Stimulated activated memory B cell treated with anti-CD40 and anti-IgM and Interleukin-4, amounts not matched to agents 10 μg/mL and 1 μg/mL and 100 μg/mL, for 72 hours (primary cell): ENCODE results near the gene TMEM252.
A peak's percentile ranks its signal among the peaks of the same experiment; 100 is the strongest.

Experiments
- ATAC-seq: fragments of 150-1000 bp; cut with Tn5 transposase; 2 replicates; pipeline ENCODE4 v1.10.0; 2021
- H3K27ac Mint-ChIP-seq: one replicate; pipeline ENCODE4 v1.8.0; 2022; ENCODE audit warnings: mild to moderate bottlenecking, mixed read lengths
- H3K27me3 Mint-ChIP-seq: one replicate; pipeline ENCODE4 v1.8.0; 2022; ENCODE audit warnings: mixed read lengths
- H3K36me3 Mint-ChIP-seq: one replicate; pipeline ENCODE4 v1.8.0; 2022; ENCODE audit warnings: mixed read lengths
- H3K4me1 Mint-ChIP-seq: one replicate; pipeline ENCODE4 v1.8.0; 2022; ENCODE audit warnings: mixed read lengths
- H3K4me3 Mint-ChIP-seq: one replicate; pipeline ENCODE4 v1.8.0; 2022; ENCODE audit warnings: mild to moderate bottlenecking, moderate library complexity, mixed read lengths
- H3K9me3 Mint-ChIP-seq: one replicate; pipeline ENCODE4 v1.8.0; 2022; ENCODE audit warnings: mixed read lengths

TMEM252 gene, protein sequence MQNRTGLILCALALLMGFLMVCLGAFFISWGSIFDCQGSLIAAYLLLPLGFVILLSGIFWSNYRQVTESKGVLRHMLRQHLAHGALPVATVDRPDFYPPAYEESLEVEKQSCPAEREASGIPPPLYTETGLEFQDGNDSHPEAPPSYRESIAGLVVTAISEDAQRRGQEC

DNA sequence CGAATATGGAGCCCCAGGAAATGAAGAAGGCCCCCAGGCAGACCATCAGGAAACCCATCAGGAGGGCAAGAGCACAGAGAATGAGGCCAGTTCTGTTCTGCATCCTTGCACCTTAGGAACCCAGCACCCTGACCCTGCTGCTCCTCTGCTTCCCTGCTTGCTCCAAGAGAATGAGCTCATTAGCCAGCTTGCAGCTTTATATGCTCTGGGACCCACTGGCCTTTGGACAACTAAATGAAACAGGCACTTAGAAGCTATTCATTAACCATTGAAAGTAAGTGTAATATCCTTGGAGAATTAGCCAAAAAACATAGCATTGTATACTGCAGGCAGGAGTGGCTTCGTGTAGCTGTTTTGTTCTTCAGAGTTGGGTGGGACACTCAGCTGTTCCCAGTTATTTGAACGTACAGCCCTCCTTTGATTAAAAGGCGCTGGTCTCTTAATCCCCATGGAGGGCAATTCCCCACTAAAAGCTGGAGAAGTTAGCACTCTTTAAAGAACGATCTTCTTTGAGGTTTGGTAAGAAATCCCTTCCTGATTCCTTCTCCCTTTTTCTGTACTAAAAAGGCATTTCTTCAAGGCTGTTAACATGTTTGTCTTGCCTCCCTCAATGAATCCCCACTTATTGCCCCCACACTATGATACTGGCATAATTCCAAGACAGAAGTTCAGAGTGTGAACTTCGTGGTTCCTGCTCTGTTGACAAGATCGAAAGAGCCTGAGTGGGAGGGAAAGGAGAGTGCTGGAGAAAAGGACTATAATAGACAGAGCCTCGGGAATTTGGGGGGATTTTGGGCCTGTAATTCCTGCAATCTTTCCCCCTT, at the start of gene TMEM252:
TMEM252 (minus strand) TSS at position 172 of the 824 bp plus-strand sequence; CDS start at position 103, 69 bp downstream.
- ATAC-seq, result no peak
- H3K27me3 Mint-ChIP-seq, result no peaks in the 10 kb centered on the region
- H3K36me3 Mint-ChIP-seq, result no peaks in the 10 kb centered on the region
- H3K4me3 Mint-ChIP-seq, result no peak within 1 kb of the TSS
- peaks cover 2% of the 10 kb centered on the region for H3K9me3 Mint-ChIP-seq
- peak within 1 kb of the TSS; percentile 32 for H3K27ac Mint-ChIP-seq
- peaks cover 23% of the 10 kb centered on the region for H3K4me1 Mint-ChIP-seq

DNA sequence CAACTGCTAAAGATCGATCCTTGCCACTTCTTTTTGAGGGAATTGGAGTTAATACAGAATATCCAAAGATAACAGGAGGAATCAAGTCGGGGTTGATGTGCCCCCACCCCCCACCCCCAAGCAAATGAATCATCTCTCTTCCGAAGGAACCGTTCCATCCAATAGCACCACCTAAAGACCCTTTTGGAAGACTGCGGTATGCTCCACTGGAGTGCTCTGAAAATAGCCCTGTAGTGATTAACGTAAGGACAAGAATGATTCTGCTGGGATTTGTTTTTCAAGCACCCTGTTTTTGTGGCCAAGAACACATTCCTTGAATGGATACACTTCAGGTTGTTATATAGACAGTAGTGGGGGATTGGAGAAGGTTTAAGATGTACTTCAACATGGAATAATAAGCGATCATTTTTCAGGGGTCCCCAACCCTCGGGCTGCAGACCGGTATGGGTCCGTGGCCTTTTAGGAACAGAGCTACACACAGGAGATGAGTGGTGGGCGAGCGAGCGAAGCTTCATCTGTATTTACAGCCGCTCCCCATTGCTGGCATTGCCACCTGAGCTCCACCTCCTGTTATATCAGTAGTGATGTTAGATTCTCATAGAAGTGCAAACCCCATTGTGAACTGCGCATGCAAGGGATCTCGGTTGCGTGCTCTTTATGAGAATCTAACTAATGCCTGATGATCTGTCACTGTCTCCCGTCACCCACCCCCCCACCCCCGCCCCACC, 44.5 kb upstream of the TMEM252 start:
- H3K9me3 Mint-ChIP-seq, result peaks cover 11% of the 10 kb centered on the region
- no peak overlapping the region for H3K4me3 Mint-ChIP-seq
- no peaks in the 10 kb centered on the region for H3K27me3 Mint-ChIP-seq
- ATAC-seq, result no peak
- H3K27ac Mint-ChIP-seq, result no peak overlapping the region
- peaks cover 24% of the 10 kb centered on the region for H3K4me1 Mint-ChIP-seq
- H3K36me3 Mint-ChIP-seq, result no peaks in the 10 kb centered on the region

DNA sequence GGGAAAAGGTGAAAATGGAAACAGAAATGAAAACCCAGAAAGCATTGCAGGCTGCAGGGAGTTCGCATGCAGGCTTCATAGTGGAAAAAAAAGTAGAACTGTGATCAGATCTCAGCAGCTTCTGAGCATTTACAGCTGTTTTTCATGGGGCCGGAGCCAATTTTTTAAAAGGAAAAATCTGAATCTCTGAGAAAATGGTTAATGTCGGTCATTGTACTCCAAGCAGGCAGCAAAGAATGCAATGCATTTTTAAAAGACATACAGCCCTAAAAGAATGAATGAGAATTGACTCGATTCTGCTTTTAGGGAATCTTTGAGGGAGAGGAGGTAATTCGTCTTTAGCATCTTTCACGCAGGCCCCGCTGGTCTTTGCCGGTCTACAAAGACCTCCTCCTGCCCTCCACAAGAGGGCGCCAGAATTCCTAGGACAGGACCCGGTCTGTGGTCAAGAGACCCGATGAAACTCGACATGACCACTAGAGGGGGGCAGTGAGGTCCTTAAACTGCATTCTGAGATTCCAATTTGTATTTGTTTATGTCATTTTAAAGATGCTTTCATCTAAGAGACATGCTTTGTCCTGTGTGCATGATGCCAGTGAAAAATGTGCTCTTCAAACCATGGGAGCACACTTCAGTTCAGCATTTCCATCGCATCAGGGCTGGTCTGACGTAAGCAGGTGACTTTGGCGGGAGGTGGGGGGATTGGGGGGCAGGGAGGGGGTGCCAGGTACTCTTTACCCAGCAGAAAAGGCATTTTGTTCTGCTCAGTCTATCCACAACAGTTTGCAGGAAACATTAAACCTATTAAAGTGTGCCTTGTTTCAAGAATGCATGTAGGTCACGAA, 43.7 kb upstream of the TMEM252 start:
- H3K27me3 Mint-ChIP-seq, result no peaks in the 10 kb centered on the region
- H3K4me3 Mint-ChIP-seq, result peak overlapping the region; percentile 10
- ATAC-seq, result peak; percentile 99
- H3K27ac Mint-ChIP-seq, result peak overlapping the region; percentile 29
- no peaks in the 10 kb centered on the region for H3K36me3 Mint-ChIP-seq
- H3K9me3 Mint-ChIP-seq, result peaks cover 7% of the 10 kb centered on the region
- peaks cover 28% of the 10 kb centered on the region for H3K4me1 Mint-ChIP-seq

DNA sequence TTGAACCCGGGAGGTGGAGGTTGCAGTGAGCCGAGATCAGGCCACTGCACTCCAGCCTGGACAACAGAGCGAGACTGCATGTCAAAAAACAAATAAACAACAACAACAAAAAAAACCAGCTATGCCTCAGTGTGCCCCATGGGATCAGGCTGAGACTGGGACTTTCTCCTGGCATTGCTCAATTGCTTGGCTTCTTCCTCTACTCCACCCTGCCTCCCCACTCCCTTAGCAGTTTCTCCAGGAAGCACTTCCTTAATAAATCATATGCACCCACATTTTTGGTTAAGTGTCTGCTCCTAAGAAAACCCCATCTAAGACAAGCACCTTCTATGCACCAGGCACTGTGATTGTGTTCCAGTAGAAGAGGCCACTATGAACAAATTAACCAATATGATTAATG, 41.0 kb upstream of the TMEM252 start:
- ATAC-seq, result no peak
- Mint-ChIP-seq H3K36me3 (no peaks in the 10 kb centered on the region), H3K9me3 (no peaks in the 10 kb centered on the region), H3K27me3 (no peaks in the 10 kb centered on the region), H3K4me3 (no peak overlapping the region), H3K27ac (no peak overlapping the region), H3K4me1 (peaks cover 51% of the 10 kb centered on the region)

DNA sequence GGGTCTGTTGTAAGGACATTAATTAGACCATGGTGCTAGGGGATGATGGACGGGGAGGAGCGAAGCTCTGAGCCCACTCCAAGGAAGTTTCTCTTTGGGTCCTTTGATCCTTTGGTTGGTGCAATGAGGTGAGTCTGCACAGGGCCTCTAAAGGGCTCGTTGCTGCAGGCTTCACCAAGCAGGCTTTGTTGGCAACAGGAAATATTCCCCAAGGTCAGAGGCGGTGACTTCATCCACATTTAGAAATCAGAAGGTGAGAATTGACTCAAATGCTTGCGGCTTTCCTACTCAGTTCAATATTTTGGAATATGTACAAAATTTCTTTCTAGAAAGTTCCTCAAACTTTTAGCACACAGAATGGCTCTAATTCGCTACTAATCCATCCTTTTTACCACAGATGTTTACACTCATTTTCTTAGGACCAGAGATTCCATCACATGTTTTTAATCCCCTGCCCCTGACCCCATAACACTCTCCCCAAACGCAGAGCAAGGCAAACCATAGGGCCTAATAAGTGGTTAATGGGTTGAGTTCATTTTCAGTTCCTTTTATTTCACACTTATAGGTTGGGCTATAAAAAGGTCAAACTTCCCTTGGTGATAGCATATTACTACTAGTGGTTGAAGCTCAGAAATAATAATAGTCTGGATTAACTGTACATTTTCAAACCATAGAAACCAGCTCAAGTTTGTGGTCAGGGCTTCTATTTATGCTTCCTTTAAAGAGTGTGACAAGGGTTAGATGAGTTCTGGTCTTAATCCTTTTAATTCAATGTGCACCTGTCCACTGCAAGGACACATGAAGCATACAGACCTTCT, 37.3 kb upstream of the TMEM252 start:
- H3K27ac Mint-ChIP-seq, result peak overlapping the region; percentile 86
- peaks cover 34% of the 10 kb centered on the region for H3K4me1 Mint-ChIP-seq
- H3K36me3 Mint-ChIP-seq, result no peaks in the 10 kb centered on the region
- H3K4me3 Mint-ChIP-seq, result peak overlapping the region; percentile 40
- no peaks in the 10 kb centered on the region for H3K9me3 Mint-ChIP-seq
- H3K27me3 Mint-ChIP-seq, result no peaks in the 10 kb centered on the region
- peak; percentile 95 for ATAC-seq

DNA sequence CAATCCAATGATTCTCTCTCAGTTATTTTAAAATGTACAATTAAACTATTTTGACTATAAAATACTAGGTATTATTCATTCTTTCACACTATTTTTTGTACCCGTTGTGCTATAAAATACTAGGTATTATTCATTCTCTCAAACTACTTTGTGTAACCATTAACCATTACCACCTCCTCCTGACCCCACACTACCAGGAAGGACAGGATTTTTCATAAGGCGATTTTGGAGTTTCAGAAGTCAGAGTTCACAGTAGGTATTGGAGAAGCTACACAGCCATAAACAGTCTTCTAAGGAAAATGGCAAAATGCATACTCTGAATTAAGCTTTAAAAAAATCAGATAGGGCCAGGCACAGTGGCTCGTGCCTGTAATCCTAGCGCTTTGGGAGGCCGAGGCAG, 35.1 kb upstream of the TMEM252 start:
- no peak overlapping the region for H3K4me3 Mint-ChIP-seq
- H3K36me3 Mint-ChIP-seq, result no peaks in the 10 kb centered on the region
- no peaks in the 10 kb centered on the region for H3K27me3 Mint-ChIP-seq
- peaks cover 3% of the 10 kb centered on the region for H3K9me3 Mint-ChIP-seq
- no peak overlapping the region for H3K27ac Mint-ChIP-seq
- H3K4me1 Mint-ChIP-seq, result peaks cover 33% of the 10 kb centered on the region
- no peak for ATAC-seq

DNA sequence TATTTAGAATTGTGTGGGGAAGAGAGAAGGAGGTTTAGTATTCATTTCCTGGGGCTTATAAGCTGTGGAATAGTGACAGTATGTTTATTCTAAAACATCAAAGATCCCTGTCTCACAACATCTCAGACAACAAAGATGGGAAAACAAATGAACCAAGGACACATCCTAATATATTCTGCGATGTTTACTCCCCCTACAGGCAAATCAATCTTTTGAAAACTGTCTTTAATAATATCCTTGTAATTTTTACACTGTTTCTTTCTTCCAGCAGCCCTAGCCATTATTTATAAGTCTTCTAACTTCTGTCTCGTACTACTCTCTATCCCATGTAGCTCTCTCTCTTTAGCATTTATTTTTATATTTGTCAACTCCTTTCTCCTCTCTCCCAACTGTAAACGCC, 33.5 kb upstream of the TMEM252 start:
- Mint-ChIP-seq H3K4me3 (no peak overlapping the region), H3K27ac (no peak overlapping the region), H3K9me3 (peaks cover 3% of the 10 kb centered on the region), H3K36me3 (no peaks in the 10 kb centered on the region), H3K27me3 (no peaks in the 10 kb centered on the region), H3K4me1 (peaks cover 27% of the 10 kb centered on the region)
- ATAC-seq, result no peak

DNA sequence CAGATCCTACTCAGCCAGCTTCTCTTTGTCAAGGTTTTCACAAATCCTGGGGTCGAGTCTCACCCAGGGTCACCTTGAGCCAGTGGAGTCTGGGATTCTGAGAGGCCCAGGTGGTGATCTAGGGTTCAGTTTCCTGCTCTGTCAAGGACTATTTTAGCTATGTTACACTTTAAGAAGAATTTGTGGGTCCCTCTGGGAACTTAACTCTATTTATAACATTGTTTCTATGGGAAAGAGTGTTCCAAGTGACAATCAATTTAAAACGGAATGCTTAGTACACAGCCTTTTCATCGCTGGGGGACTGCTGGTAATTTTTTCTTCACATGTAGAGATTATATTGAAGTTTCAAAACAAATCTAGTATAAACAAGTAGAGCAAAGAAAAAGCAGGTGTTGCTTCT, 26.9 kb upstream of the TMEM252 start:
- Mint-ChIP-seq H3K4me3 (no peak overlapping the region), H3K4me1 (peaks cover 8% of the 10 kb centered on the region), H3K27me3 (peaks cover 9% of the 10 kb centered on the region), H3K36me3 (no peaks in the 10 kb centered on the region), H3K9me3 (peaks cover 1% of the 10 kb centered on the region), H3K27ac (no peak overlapping the region)
- no peak for ATAC-seq

DNA sequence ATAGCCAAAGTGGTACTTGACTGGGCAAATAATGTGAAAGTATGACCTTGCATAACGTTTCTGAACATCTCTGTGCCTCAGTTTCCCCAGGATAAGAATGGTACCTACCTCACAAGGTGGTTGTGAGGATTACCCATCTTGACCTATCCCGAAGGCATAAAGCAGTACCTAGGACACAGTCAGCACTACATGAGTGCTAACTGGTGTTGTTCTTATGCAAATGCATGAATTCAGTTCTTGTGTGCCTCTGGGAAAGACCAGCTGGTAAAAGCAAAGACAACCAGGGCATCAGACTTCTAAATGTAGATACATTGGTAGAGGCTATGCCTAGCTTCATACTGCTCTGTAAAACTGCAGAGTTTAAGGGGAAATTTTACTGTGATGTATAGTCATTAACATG, 21.8 kb upstream of the TMEM252 start:
- peaks cover 10% of the 10 kb centered on the region for H3K27me3 Mint-ChIP-seq
- H3K4me3 Mint-ChIP-seq, result no peak overlapping the region
- peaks cover 13% of the 10 kb centered on the region for H3K4me1 Mint-ChIP-seq
- ATAC-seq, result no peak
- H3K27ac Mint-ChIP-seq, result no peak overlapping the region
- no peaks in the 10 kb centered on the region for H3K36me3 Mint-ChIP-seq
- no peaks in the 10 kb centered on the region for H3K9me3 Mint-ChIP-seq

DNA sequence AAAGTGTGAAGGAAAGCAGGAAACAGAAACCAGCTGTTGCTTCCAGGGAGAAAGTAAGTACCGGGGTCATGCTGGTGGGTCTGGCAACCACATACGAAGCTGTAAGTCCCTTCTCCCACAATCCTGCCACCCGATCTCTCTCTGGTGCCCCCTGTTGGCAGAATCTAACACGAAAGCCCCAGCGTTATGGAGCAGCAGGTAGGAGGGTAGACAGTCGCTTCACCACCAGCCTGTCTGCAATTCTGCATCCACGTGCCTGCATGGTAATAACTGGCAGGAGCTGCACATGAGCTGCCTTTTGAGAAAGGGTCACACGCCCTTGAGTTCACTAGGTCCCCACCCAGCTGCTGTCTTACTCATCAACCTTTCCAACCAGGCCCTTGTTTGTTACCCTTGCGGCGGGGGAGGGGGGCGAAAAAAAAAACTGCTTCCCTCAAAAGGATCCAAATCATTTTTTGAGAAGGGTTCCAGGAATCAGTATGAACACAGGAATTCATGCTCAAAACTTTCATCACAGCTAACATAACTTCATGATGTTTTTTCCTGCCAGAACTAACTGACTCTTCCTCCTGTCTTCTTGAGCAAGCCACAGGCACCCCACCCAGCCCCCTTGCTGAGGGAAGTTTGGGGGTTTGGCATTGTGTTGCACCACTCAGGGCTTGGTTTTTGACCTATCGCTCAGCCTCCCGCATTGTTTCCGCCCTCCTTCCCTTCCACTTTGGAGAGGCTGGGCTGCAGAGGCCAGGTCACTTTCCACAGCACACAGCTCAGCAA, 19.6 kb upstream of the TMEM252 start:
- peaks cover 19% of the 10 kb centered on the region for H3K27me3 Mint-ChIP-seq
- H3K4me1 Mint-ChIP-seq, result peaks cover 13% of the 10 kb centered on the region
- H3K36me3 Mint-ChIP-seq, result no peaks in the 10 kb centered on the region
- no peak overlapping the region for H3K27ac Mint-ChIP-seq
- H3K4me3 Mint-ChIP-seq, result no peak overlapping the region
- peak; percentile 55 for ATAC-seq
- no peaks in the 10 kb centered on the region for H3K9me3 Mint-ChIP-seq

DNA sequence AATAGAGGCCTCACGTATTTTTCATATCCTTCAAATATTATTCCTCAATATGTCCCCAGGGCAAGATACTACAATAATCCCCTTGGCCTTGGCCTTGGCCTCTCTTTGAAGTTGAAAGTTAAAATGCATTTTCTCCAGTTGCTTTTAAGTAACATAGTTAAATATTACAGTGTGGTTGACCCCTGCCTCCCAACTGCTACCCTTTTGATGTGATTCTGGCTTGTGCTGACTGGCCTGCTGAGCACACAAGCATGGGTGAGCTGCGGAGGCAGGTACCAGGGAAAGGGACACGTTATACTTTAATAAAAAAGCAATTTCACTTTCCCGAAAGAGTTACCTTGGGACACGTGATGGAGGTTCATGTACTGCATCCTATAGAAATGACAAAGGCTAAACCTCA, 17.9 kb upstream of the TMEM252 start:
- Mint-ChIP-seq H3K9me3 (no peaks in the 10 kb centered on the region), H3K27ac (no peak overlapping the region), H3K4me3 (no peak overlapping the region), H3K36me3 (no peaks in the 10 kb centered on the region), H3K27me3 (peaks cover 10% of the 10 kb centered on the region), H3K4me1 (peaks cover 13% of the 10 kb centered on the region)
- ATAC-seq, result no peak

DNA sequence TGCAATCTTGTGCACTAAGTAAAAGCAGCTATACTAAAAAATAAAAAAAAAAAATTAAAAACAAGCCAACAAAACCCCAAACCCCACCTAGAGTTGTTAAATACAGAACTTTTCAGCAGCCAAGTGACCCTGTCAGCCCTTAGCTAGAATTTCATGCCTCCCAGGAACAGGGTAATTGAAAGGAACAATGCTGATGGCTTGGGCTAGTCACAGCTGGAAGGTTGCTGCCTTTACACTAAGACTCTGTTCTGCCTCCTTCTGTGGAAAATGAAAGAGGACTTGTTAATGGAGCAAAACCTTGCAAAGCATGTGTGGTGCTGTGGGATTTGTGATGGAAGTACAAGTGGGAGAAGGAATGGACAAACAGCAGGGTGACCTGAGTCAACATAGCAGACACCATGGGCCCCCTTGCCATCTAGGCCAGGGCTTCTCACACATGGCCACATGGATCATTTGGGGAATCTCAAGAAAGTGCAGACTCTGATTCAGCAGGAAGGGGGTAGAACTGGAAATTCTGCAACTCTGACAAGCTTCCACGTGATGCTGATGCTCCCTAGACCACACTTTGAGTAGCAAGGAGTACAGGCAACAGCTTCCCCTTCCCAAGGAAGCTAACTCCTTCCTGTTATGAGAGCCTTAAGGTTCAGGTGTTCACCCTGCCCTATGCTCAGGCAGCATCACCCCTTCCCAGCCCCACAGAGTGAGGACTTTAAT, 14.9 kb upstream of the TMEM252 start:
- H3K27me3 Mint-ChIP-seq, result peaks cover 10% of the 10 kb centered on the region
- no peaks in the 10 kb centered on the region for H3K36me3 Mint-ChIP-seq
- no peak for ATAC-seq
- peaks cover 11% of the 10 kb centered on the region for H3K4me1 Mint-ChIP-seq
- H3K9me3 Mint-ChIP-seq, result no peaks in the 10 kb centered on the region
- no peak overlapping the region for H3K4me3 Mint-ChIP-seq
- no peak overlapping the region for H3K27ac Mint-ChIP-seq

DNA sequence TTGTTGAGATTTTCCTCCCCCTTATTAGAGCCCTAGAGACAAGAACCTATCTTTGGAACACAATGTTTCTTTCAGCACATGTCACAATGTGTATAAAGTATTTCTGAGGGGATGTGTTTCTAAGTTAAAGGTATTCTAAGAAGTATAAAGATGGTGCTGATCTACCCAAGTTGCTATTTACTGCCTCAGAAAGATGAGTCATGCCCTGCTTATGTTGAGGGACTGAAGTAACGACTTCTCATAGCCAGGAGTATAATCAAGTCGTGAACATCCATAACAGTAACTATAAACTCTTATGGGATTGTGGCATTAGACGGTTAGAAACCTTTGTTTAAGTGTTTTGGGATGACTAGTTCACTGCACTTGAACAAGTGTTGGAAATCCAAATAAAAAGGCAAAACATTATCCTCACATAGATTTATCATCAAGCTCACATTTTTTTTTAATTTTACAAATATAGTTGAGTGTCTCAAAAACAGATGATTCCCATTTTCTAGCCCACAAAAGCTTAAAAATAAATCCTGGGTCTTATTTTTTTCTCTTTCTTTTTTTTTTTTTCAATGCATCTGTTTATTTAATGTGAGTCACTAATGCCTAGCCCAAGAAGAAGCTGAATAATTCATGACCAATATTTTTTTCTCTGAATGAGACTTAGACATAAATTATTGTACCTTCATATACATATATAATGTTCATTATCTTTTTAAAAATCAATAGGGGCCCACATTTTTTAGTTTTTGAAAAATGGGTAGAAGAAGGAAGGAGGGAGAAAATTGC, 12.2 kb upstream of the TMEM252 start:
- Mint-ChIP-seq H3K27ac (no peak overlapping the region), H3K4me1 (peaks cover 9% of the 10 kb centered on the region), H3K36me3 (no peaks in the 10 kb centered on the region), H3K9me3 (no peaks in the 10 kb centered on the region), H3K4me3 (no peak overlapping the region), H3K27me3 (peaks cover 10% of the 10 kb centered on the region)
- ATAC-seq, result no peak
